DMS53 treated with DMSO at 0.1 percent for 48 hours (cell line): Measurements from ENCODE around the gene ROBO1.
A peak's percentile ranks its signal among the peaks of the same experiment; 100 is the strongest.

Source experiments
- DNase-seq: peaks from one replicate; lab custom pipeline; 2025; ENCODE audit not compliant: unreplicated experiment; lab: John Stamatoyannopoulos, UW

The ROBO1 gene

DNA sequence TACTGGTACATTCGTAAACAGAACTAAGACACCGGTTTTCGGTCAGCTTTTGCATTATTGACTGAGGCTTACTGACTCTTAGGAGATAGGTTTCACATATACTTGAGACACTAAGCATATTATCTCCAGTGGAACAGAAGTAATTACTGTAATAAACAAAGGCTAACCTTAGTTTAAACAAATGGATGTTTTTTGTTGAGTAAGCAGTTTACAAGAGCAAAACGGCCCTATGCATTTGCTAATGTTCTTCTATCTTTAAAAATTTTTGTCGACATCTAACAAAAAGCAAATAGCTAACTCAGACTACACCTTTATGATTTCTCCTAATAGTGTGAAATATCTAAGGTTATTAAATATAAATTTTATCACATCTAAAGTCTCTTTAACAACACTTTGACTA is 664.5 kb downstream of the ROBO1 start:
- no peak for DNase-seq

DNA sequence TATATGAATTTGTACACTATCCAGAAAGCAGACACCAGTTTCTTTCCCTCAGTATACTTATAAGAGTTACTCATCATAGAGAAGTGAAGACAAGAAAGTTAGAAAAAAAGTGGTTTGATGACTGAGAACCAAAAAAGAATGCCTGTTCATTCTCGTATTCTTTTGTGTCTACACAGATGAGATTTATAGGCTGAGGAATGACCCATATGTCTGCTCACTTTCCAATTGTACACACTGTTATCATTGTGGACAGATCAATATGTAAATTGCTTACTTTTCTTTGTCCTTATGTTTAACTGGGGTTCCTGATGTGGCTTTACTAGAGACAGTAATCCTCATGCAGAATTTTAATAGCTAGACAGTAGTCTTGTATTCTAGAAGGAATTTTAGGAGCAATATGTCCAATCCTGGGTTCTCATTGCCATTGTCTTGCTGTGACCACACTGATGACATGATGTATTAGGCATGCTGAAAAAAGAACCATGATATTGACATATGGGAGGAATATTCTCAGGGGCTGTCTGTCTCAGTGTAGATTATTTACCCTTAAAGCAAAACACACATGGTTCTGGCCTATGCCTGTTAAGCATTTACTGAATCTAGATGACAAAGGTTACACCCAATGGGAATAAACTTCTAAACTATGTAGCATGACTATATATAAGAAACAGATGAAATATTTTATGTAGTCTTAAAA is 669.7 kb downstream of the ROBO1 start:
- no peak for DNase-seq

DNA sequence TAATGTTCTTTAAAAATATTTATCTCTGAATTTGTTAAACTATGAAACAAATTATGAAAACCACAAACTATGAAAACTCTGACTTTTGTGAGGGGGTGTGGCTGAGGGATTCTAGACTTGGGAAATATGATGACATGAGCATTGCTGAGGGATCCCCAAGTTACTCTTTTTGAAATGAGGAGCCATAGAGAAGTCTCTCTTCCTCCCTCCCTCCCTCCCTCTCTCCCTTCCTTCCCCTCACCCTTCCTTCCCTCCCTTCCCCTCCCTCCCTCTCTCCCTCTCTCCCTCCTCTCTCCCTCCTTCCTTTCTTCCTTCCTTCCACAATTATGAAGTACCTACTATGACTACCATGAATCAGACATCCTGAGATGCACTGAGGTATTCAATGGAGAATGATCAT is 673.1 kb downstream of the ROBO1 start:
- DNase-seq = no peak

DNA sequence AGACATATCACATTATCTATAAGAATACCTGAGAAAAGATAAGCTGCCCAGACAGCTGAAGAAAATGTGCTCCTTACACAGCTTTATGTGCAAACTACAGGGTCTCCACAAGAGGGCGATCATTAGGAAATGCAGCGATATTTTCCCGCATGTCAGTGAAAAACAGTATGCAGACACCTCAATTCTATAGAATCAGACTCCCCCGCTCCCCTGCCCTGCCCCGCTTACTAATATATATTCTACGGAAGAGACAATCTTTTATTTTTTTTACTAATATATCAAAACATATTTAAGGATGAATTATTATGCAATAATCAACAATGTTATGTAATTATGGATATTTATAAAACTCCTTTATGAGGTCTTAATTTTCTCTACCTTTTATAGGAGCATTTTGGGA is 681.3 kb downstream of the ROBO1 start:
- peak; percentile 1 for DNase-seq

DNA sequence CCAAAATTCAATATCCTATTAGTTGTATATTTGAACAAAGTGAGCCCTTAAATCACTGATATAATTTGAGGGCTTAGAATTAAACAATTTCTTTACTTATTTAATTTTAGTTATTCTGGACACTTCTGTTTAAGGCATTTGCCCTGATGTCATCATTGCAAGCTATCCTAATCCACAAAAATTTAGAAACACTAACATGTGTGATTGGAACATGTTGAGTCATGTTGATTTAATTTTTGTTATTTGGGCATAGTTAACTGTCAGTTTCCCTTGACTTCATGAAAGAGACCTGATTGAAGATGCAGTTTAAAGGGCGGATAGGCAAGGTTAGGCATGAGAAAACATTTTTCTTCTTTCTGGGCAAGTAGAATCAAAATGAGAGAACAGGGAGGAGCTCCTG is 682.6 kb downstream of the ROBO1 start:
- no peak for DNase-seq

DNA sequence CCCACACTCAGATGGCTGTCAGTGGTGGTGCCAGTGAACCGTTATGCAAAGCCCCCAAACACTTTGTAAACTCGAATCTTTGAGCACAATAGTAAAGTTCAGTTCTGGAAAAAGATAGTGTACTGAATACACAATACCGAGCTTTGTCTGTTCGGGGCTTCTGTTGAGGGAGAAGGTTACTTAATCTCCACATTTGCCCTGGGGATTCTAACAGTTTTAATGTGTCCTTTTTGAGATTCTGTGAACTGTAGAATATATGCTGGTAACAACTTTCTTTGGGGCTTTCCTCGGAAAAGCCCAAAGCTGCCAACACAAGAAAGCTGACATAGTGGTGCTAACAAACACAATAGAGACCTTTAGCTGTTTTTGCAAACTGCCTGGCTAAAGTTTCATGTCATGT is 686.5 kb downstream of the ROBO1 start:
- no peak for DNase-seq

DNA sequence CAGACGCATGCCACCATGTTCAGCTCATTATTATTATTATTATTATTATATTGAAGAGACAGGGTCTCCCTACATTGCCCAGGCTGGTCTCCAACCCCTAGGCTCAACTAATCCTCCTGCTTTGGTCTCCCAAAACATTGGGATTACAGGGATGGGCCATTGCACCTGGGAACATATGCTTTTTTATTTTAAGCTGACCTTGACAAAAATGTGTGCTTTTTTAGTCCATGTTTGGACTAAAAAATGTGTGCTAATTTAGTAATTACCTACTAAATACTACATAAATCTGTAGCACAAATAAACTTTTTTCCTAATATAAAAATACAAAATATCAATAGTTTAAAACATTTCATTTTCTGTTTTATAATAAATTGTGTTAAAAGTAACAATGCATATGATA is 693.2 kb downstream of the ROBO1 start:
- no peak for DNase-seq

DNA sequence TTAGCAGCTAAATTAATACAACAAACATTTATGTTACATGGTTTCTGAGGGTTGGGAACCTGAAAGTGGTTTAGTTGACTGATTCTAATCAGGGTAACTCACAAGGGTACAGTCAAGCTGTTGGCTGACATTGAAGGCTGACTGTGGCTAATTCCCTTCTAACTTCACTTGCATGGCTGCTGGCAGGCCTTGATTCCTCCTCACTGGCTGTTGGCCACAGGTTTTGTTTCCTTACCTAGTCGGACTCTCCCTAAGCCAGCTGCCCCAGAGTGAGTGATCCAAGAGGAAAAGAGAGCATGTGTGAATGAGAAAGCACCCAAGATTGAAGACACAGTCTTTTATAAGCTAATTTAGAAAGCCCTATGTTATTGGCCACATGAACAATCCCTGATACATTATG is 700.1 kb downstream of the ROBO1 start:
- DNase-seq = no peak

DNA sequence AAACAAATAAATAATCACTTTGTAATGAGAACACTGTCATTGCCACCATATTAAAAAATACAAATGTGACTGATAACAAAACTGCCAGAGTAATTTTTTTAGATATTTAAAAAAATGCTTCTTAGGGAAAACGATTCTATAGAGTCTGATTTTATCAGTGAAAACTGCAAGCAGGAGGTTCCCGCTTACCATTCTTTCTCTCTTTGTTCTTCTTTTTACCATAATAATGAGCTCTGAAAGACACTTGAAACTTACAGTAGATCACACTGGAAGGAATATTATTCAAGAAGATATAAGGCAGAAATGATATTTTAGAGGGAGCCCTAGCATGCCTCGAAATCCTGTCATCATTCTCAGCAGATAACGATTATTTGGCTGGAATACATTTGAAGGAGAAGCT is 701.3 kb downstream of the ROBO1 start:
- no peak for DNase-seq

DNA sequence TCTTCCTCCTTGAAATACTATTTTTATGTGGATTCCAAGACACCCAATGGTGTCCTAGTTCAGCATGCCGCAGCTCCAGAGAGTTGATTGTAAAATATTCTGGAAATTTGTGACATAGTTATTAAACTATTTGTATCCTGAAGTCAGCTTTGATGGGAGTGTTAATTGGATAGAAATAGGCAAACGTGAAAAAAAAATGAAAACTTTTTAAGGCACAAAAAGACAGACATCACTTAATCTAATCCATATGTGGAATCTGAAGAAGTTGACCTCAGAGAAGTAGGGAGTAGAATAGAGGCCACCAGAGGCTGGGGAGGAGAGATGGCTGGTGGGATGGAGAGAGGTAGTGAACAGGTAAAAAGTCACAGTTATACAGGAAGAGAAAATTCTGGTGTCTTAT is 704.2 kb downstream of the ROBO1 start:
- DNase-seq = no peak

DNA sequence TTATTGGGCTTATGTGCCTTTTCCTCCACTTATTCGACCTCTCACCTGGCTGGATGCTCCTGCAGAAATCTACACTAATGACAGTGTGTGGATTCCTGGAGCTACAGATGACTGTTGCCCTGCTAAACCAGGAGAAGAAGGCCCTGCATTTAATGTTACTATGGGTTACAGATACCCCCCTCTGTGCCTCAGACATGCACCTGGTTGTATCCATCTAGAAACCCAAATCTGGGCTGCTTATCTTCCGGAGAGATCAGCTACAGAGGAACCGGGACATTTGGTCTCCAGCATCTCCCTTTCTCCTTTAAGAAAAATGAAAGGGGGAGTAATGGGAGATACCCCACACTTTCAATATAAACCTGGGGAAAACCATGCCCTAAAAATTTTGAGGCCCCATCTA is 710.0 kb downstream of the ROBO1 start:
- DNase-seq = no peak

DNA sequence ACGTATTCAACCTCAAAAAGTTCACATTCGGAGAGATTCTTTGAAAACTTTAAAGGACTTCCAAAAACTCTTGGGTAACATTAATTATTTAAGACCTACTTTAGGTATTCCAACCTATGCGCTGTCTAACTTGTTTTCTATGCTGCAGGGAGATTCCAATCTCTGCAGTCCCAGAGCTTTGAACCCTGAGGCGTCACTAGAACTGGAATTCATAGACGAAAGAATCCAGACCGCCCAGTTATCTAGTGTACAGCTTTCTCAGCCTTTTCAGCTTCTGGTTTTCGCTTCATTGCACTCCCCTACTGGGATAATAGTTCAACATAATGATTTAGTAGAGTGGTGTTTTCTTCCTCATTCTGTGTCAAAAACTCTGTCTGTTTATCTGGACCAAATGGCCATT is 711.3 kb downstream of the ROBO1 start:
- no peak for DNase-seq

DNA sequence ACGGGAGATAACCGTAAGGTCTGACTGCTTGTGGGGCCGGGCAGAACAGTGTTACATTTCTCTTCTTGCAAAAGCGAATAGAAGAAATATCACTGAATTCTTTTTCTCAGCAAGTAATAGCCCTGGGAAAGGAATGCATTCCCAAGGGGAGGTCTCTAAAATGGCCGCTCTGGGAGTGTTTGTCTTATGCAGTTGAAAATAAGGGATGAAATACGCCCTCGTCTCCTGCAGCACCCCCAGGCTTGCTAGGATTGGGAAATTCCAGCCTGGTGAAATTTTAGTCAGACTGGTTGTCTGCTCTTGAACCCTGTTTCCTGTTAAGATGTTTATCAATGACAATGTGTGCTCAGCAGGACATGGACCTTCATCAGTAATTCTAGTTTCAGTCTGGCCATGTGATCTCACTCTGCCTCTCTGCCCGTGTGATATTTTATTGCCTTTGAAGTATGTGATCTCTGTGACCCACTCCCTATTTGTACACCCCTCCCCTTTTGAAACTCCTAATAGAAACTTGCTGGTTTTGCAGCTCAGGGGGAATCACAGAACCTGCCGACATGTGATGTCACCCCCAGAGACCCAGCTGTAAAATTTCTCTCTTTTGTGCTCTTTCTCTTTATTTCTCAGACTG is 715.6 kb downstream of the ROBO1 start:
- DNase-seq = no peak

DNA sequence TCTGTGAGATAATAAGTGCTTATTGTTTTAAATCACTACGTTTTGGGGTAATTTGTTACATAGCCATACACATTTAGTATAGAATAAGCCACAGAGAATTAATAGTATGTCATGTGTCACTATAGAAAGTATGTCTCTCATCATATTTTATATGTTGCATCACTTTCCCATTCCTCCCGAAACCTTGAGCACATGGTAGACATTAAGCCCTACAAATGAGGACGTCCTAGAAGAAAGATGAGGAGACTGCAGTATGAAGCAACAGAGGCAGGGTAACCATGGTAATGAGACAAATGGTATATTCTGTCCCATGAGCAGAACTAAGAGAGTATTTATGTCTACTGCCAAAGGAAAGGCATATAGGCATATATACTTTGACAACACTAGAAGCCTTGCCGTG is 720.2 kb downstream of the ROBO1 start:
- DNase-seq = no peak

DNA sequence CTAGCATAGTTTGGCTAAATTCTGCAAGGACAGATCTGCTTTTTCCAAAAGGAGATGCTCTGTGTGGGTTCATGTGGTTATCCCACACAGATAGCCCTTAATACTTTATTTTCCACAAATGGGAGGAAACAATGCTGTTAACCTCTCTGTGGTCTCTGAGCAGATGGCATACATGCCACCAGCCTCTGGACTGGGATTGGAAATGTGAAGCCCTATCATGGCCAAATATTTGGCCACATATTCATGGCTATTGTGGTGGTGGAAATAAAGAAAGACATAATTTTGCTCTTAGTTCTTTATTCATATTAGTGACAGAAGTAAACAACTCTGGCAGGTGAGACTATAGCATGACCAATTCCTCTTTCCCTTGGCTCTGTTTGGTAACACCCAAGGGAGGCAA is 726.2 kb downstream of the ROBO1 start:
- DNase-seq = no peak

DNA sequence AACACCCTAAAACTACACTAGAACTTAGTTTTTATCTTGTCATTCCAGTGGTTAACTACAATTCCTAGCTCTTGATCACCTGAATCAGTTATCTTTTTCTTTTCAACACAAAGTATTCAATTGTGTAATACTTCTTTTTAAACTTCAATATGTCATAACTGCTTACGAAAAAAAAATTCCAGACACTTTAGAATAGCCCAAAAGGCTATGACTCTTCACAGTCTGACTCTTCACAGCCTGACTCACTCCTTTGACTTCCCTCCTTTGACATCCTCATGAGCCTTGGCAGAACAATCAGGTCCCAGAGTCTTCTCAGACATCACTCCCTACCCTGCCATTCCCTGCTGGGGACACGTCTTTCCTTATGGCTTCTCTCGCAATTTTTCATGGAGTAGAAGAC is 727.1 kb downstream of the ROBO1 start:
- no peak for DNase-seq

DNA sequence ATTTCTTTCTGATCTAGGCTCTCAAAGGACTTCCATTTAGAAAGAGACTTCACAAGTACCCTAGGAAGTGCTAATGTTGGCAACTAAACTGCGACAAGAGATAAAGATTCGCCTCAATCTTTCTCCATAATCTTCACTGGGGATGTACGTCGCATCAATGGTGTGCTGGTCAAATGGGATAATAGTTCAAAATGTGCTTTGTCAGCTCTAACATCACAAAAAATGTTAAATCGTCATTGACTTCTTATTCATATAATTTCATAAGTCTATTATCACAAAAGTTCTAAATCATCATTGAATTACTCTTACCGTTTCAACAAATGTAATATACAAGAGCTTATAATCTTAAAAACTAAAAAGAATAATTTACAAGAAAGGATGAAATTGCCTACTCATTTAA is 727.7 kb downstream of the ROBO1 start:
- DNase-seq = no peak

DNA sequence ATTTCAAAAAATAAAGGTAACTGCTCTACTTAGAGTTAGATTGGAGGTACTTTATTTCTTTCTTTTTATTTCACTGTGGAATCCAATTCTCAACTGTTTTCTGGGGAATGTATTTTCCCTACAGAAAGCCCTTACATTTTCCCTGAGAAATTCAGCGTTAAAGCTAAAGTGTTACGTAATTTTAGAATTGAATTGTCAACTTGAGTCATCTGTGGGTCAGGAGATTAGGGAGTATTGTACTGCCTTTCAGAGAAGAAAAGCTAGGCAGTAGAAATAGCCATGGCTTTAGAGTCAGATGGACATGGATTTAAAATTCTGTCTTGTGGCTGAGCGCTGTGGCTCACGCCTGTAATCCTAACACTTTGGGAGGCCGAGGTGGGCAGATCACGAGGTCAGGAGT is 728.6 kb downstream of the ROBO1 start:
- DNase-seq = no peak

DNA sequence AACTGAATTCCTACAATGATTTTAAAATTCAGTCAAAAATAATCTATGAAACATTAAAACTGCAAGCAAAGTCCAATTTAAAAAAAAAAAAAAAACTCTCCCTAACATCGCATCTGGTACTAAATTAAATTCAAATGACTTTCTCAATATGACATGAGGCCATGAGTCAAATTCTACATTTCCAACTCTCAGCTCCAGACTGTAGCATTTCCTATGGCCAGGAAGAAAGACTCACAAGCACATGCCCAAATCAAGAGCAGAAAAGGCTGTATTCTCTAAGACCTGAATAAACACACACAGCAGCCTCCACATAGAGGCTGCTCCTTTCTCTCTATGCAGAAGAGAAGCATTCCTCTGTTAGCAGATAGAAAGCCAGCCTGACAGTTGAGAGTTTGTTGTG is 729.2 kb downstream of the ROBO1 start:
- no peak for DNase-seq

DNA sequence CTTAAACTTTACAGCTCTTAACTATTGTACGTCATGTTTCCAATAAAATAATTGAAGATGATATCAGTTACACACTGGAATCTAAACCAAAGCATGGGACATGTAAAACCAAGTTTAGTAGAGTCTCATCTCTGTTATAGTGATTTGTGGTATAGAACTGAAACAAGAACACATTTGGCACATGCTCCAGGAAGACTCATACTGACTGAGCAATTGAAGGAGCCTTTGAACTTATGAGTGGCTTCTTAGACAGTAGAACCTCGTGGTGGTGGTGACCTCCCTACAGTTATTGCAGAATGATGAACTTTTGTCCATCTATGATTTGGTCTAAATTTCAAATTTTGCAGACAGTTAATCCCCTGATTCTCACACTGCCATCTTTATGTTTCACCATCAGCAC is 729.7 kb downstream of the ROBO1 start:
- no peak for DNase-seq

DNA sequence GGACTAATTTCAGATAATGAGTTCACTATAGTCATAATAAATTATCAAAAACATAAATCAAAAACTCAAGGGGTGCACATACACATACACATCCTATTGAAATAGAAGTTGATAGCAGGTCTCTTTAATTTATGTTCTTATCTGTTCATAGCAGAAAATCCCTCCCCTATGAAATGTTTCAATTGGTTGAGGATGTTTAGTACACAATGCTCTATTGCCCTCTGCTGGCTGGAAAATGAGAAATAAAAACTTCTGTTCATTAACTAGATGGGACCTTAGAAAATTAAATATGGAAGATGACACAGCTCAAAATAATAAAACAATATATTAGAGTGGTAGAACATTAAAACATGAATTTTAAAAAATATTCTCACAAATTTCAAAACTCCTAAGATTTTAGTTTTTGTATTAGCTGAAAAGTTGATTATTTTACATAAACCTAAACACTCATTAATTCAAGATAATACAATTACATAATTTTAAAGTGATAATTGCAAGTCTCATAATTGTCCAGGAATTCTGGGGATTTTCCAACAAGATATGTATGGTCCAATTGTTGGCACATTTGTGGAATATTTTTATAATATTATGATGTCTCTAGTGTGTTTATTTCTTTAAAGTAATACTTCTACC is 735.0 kb downstream of the ROBO1 start:
- no peak for DNase-seq

DNA sequence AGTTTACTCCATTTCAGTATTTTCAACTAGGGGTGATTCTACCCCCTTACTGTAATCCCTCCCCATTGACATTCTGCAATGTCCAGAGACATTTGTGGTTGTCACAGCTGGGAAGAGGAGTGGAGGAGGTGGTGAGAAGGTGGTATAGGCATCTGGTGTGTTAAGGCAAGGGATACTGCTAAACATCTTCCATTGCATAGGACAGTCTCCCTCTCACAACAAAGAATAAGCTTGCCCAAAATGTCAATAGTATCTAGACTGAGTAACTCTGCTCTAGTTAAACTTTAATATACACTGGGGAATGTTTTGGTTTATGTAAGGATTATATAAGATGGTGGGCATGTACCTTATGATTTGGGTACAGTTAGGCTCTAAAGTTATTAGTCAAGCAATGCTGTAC is 737.6 kb downstream of the ROBO1 start:
- DNase-seq = no peak

DNA sequence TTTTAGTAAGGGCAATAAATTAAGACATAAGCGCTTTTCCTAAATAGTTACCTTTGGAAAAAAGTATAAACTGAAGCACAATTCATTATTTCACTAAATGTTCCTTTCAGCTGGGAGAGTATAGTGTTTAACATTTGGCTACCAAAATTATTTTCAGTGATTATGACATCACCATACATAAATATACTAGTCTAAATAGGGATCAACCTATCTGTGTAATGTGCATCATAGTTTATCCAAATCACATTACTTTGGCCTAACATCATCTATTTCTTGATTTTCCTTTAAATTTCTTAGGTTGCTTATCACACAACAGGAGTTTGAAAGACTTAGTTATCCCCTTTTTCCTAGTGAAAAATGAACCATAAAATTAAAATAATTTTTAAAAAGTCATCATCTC is 738.9 kb downstream of the ROBO1 start:
- DNase-seq = no peak
